DOHH2 (cell line): ENCODE data around the gene HBG2.

Experiments used
- CTCF ChIP-seq: fragments of 200-600 bp; sonication (generic); IDR thresholded peaks from one replicate; pipeline ENCODE4 v1.5.1; 2014; ENCODE audit warnings: antibody characterized with exemption, mild to moderate bottlenecking, low read depth, low read length; ENCODE audit not compliant: poor library complexity, severe bottlenecking
- EZH2phosphoT487 ChIP-seq: fragments of 200-600 bp; sonication (generic); IDR thresholded peaks from 2 replicates; pipeline ENCODE4 v1.6.1; 2017; ENCODE audit warnings: borderline replicate concordance, mild to moderate bottlenecking, antibody characterized with exemption, low read length, moderate library complexity, mixed read lengths

- TF ChIP-seq CTCF (no peak), EZH2phosphoT487 (no peak)
These were observed 47.3 kb upstream of the HBG2 start, which contains the start of gene OR51B4 for GRCh38 chr11:5301846-5302245.
